Measurements from ENCODE around the gene FIGNL2.

Gene FIGNL2

DNA sequence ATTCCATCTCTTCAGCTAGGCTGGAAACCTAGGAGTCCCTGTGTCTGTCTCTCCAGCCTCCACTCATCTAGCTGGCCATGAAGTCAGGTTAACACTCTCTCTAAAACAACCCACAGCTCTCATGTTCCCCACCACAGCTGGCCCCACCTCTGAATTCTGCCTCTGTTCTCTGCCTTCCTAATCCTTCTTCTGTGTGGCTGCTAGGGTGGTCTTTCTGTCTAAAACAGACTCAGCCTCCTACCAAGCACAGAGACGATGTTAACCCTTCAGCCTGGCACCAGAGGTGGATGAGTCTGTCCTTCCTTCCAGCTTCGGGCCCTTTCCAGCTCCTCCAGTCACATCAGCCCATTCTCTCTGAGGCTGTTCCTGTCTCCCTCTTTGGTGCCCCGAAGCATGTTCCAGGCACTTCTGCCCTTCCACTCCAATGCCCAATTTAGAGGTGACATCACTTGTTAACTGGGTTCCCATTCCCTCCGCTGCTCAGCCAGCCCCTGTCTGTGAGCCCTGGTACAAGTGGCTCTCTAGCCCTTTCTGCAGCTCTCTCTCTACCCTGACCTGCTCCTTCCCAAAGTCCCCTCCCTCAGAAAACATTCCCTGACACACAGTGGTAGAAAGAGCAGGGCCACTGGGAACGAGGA, 9.1 kb downstream of the FIGNL2 start:
- TF ChIP-seq, protein P1, sequence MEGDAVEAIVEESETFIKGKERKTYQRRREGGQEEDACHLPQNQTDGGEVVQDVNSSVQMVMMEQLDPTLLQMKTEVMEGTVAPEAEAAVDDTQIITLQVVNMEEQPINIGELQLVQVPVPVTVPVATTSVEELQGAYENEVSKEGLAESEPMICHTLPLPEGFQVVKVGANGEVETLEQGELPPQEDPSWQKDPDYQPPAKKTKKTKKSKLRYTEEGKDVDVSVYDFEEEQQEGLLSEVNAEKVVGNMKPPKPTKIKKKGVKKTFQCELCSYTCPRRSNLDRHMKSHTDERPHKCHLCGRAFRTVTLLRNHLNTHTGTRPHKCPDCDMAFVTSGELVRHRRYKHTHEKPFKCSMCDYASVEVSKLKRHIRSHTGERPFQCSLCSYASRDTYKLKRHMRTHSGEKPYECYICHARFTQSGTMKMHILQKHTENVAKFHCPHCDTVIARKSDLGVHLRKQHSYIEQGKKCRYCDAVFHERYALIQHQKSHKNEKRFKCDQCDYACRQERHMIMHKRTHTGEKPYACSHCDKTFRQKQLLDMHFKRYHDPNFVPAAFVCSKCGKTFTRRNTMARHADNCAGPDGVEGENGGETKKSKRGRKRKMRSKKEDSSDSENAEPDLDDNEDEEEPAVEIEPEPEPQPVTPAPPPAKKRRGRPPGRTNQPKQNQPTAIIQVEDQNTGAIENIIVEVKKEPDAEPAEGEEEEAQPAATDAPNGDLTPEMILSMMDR (IDR thresholded peaks at IDR 0.05) = no peak
- H3K9me3 ChIP-seq = no peaks in the 10 kb centered on the region
- no peak overlapping the region for H3K27ac ChIP-seq
- H3K4me3 ChIP-seq (ENCODE audit: low read depth in 1 of 2, low read length in 1 of 2) = no peak overlapping the region
- peaks cover 89% of the 10 kb centered on the region for H3K27me3 ChIP-seq
- H3K4me1 ChIP-seq (ENCODE audit: control insufficient read depth in 1 of 2, insufficient read depth in 1 of 2, low read depth in 1 of 2, low read length in 1 of 2) = no peaks in the 10 kb centered on the region
- H3K36me3 ChIP-seq = no peaks in the 10 kb centered on the region

DNA sequence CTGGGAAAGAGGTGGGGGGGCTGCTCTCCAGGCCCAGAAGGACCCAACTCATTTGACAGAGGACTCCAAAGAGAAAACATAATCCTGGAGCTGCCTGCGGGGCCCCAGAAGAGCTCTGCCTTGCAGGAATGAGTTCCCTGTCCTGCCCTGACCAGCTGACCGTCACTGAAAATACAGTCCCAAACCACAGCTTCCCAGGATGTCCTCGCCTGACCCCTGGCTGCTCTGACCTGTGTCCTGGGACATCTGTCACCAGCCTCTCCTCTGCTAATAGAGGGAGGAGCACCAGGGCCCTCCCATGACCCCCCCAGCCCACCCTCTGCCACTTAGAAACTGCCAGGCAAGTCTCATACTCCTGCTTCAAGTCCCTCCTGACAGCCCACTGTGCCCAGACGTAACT, 9.8 kb downstream of the FIGNL2 start:
- Histone ChIP-seq H3K4me3 (ENCODE audit: low read depth in 1 of 2, low read length in 1 of 2) (no peak overlapping the region), H3K9me3 (no peaks in the 10 kb centered on the region), H3K27ac (no peak overlapping the region), H3K36me3 (no peaks in the 10 kb centered on the region), H3K27me3 (peaks cover 89% of the 10 kb centered on the region), H3K4me1 (ENCODE audit: control insufficient read depth in 1 of 2, insufficient read depth in 1 of 2, low read depth in 1 of 2, low read length in 1 of 2) (no peaks in the 10 kb centered on the region)
- TF ChIP-seq, protein P1 (IDR thresholded peaks at IDR 0.05) = no peak

DNA sequence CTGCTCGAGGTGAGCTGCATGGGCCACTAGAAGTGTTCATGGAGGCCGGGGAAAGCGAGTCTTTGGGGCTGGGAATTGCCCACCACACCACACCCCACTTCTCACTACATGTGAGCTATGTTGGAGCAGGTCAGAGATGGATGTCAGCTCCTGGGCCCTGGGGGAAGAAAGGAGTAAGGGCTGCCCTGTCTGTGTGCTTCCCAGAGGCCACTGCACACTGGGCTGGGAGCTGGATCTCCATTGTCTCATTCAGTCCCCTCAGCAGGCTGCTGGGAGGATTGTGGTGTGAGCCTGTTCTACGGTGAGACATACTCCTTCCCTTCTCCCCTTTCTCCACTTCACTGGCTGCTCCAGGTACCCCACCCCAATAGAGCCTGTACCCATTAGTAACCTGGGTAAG, 10.5 kb downstream of the FIGNL2 start:
- Histone ChIP-seq H3K27ac (no peak overlapping the region), H3K9me3 (no peaks in the 10 kb centered on the region), H3K27me3 (peaks cover 90% of the 10 kb centered on the region), H3K4me1 (ENCODE audit: control insufficient read depth in 1 of 2, insufficient read depth in 1 of 2, low read depth in 1 of 2, low read length in 1 of 2) (peaks cover 0 to 1% of the 10 kb centered on the region in 2 experiments), H3K36me3 (no peaks in the 10 kb centered on the region), H3K4me3 (ENCODE audit: low read depth in 1 of 2, low read length in 1 of 2) (no peak overlapping the region)
- TF ChIP-seq, protein P1 (IDR thresholded peaks at IDR 0.05) = no peak

GRCh38 chr12:51837286-51837685, 11.2 kb downstream of the FIGNL2 start:
- Histone ChIP-seq H3K27ac (no peak overlapping the region), H3K27me3 (peaks cover 90% of the 10 kb centered on the region), H3K4me3 (ENCODE audit: low read depth in 1 of 2, low read length in 1 of 2) (no peak overlapping the region), H3K36me3 (no peaks in the 10 kb centered on the region), H3K4me1 (ENCODE audit: control insufficient read depth in 1 of 2, insufficient read depth in 1 of 2, low read depth in 1 of 2, low read length in 1 of 2) (peaks cover 6 to 9% of the 10 kb centered on the region in 2 experiments), H3K9me3 (no peaks in the 10 kb centered on the region)
- TF ChIP-seq, protein P1 (IDR thresholded peaks at IDR 0.05) = no peak

GRCh38 chr12:51836827-51837173, 11.7 kb downstream of the FIGNL2 start:
- Histone ChIP-seq H3K27me3 (peaks cover 90% of the 10 kb centered on the region), H3K9me3 (no peaks in the 10 kb centered on the region)

More at GRCh38 chr12:51836827-51837173, 11.7 kb downstream of the FIGNL2 start:
- TF ChIP-seq, protein P1 (IDR thresholded peaks at IDR 0.05) = no peak
- Histone ChIP-seq H3K4me1 (ENCODE audit: control insufficient read depth in 1 of 2, insufficient read depth in 1 of 2, low read depth in 1 of 2, low read length in 1 of 2) (peaks cover 8 to 12% of the 10 kb centered on the region in 2 experiments), H3K27ac (no peak overlapping the region), H3K4me3 (ENCODE audit: low read depth in 1 of 2, low read length in 1 of 2) (no peak overlapping the region), H3K36me3 (no peaks in the 10 kb centered on the region)
